GM19035 (cell line): Measurements from ENCODE around the gene LRRC4.

Experiments
- ATAC-seq: cut with Tn5 transposase; IDR thresholded peaks from one replicate; pipeline ENCODE4 v1.9.1; 2021; ENCODE audit not compliant: unreplicated experiment

The LRRC4 gene

DNA sequence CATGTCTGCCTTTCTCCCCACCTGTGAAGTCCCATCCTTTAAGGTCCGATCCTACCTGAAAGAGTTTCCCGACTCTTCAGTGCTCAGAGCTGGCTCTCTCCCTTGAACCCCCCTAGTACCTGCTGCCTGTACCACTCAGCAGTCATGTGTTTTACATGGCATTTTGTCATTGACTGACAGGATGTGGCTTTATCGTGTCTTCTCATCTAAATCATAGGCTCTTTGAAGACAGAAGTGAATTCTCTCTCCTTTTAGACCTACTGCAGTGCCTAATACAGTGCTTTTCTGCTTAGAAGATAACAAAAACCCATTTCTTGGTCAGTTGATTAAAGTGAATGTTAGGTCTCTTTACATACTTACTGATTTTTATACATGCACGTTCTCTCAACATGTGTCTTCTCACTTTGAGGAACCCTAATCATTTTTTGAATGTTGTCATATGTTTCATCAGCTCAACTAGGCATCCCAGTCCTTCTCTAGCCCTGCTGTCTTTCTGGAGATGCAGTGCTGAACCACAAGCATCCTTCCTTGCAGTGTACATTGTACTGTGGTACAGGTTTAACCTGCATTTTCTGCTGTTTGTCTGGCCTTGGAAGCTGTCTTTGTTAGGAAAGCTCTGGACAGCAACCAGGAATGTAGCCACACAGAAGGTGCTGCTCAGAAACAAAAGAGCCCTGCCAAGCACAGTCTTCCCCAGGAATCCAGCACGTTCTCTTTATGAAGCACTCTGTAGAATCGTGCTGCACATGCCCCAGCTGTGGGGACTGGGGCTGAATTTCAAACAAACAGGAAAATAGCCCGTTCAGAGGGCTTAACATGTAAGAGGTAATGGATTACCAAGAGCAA, 28.1 kb upstream of the LRRC4 start:
- ATAC-seq = no peak

DNA sequence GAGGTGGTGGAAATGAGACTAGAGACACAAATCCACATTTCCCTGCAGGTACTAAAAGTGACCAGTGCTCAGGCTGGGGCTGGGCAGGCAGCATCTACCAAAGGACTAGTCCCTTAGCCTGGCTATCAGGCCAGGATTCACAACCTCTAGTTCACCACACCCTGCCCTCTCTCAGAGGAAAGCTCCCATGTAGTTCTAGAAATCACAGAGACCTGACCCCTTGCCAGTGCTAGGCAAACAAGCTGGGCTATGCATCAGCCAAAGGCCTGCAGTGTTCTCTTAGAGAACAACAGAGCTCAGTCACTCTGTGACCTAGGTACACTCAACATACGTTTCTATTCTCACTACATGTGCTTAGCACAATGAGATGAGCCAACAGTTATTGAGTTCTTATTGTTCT, 26.7 kb upstream of the LRRC4 start:
- no peak for ATAC-seq

DNA sequence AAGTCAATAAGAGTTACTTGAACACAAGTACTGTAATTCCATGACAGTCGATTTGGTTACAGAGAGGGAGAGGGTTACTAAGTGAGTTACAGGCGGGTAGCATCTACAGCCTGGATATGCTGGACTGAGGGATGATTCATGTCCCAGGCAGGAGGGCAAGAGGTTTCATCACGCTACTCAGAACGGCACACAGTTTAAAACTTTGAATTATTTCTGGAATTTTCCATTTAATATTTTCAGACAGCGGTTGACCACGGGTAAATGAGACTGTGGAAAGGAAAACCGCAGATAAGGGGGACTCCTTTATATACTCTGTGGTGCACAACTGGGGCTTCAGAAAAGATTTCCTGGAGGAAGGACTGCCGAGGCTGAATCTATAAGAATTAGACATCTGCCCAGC, 25.7 kb upstream of the LRRC4 start:
- no peak for ATAC-seq

DNA sequence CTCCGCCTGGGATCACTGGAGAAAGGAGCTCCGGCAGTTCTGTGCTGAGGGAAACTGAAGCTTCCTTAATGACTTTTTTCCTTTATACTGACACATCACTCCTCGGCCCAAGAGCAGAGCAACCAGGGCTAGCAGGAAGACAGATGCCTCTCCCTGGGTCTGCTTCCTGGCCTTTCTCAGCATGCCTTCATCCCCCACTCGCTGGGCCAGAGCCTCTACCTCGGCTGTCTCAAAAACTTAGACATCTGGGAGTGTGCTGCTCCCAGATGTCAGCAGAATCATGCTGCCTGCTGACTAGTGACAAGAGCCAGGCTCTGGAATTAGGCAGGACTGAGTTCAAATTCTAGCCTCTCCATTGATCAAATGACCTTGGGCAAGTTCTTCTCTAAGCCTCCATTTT, 24.4 kb upstream of the LRRC4 start:
- ATAC-seq = no peak

DNA sequence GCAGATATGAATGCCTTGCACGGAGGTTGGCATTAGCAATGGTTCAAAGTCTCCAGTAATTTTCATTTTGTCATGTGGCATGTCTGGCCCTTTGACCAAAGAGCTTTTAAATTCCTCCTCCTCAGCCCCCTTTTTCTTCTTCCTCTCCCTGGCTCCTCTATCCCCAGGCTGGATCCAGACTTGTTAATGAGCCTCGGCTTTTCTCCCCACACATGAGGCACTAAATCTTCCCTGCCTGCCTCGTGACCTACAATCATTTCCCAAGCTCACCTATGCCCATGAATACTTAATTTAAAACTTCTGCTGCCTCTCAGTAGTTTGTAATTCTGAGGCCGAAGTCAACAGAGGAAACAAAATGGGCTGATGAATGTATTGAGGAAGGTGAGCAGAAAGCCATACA, 23.3 kb upstream of the LRRC4 start:
- no peak for ATAC-seq

DNA sequence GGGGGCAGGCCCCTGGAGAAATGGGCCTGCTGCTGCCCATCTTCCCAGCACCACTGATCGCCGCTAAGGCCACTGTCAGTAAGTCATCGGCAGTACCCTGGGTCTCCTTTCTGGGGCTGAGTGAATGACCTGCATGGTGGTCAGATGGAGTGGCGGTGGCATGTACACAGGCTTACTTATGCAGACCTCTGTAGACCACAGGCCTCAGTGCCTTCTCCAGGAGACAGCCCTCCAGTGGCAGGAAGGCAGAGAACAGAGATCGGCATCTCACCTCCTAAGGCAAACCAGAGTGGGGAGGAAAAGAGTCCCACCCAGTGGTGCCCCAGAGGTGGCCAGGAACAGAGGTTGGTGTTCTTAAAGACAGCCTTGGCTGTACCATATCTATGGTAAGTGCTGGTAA, 22.8 kb upstream of the LRRC4 start:
- ATAC-seq = no peak

DNA sequence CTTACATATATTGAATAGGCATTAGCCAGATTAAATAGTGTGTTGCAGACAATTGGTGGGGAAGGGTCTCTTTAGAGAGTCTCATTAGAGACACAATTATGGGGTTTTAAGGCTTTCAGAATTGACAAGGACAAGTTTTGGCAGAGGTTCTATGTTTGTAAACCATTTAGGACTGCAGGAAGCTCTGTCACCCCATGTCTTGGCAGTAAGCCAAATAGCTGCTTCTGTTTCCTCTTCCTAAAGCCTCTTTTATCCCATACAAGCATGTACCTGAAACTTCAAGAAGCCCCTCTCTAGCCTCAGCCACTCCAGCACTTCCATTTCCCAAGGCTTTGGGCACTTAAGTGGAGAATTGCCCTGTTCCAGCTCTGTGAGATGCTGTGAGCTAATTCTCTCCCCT, 21.8 kb upstream of the LRRC4 start:
- ATAC-seq = no peak

DNA sequence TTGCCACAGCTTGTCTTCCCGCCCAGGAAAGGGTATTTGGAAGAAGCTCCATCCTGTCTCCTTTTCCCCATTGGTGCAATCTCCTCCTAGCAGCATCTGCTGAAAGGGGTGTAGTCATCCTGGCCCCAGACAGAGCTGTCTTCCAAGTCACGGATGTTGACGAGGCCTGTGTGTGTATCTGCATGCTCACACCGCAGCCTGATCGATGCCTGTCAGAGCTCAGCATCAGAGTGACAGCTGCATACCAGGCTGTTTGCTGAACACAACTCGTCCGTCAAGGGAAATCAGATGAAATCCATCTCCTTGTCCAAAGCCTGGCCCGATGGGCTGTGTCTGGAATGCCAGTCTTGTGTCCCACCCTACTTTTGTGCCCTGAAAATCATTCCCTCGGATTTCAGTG, 21.2 kb upstream of the LRRC4 start:
- ATAC-seq = no peak

DNA sequence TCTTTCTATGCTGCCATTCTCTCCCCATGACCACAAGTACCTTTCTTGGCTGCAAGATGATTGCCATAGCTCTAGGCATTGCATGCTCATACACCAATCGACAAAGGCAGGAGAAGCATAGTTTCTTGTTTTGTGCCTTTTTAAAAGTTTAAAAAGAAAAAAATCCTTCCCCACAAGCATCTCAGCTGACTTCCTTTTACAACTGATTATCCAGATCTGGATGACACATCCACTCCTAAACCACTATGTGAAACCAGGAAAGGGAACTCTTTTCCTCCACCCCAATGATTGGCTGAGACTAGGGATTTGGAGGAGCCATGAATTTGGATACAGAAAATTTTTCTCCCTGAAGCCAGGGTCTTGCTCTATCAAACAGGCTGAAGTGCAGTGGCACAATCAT, 14.5 kb upstream of the LRRC4 start:
- no peak for ATAC-seq

DNA sequence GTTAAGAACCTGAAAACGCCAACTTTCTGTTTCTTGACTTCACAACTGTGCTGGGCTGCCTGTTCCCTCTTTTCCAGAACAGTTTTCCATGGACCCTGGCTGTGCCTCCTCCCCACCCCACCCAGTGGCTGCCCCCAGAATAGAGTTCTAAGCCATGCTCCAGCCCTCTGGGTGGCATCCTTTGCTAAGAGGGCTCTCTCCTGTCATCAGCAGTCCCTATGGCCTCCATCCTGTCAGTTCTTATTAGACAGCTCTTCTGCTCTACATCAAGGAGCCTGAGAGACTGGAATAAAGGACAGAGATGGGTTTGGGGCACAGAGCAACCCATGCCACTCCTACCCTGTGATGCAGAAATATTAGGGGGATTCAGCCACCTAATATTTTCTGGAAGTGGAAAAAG, 13.9 kb upstream of the LRRC4 start:
- no peak for ATAC-seq

DNA sequence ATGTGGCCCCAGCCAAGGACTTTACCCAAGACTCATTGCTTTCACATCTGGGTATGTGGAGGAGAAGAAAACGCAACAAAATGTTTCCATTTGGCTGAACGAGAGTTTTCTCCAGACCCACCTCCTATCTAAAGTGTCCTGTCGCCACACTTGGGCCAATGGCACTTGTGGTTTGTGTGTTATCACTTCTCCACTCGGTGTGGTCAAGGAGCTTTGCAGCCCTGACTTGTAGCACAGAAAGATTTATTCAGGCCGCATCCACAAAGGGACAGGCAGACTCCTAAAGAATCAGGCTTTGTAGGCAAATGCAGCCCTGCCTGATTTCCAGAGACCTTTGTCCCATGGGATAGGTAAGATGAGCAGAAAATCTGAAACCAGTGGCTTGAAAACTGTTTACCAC, 12.8 kb upstream of the LRRC4 start:
- ATAC-seq = no peak

DNA sequence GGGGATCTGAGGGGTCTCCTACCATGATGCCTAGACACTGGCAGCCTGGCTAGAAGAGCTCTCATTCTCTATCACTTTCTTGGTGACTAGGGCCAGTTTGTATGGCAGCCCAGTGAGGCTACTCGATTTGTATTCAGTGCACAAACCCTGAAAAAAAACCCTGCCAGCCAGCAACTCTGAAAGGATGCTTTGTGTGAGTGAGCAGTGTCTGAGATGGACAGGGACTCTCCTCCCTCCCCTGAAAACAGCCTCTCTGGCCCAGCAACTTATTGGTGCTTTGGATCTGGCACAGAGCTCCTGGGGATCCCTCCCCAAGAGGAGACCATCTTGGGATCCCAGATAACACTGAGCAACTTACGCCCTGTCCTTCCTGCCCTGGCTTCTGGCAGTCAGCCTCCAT, 10.8 kb upstream of the LRRC4 start:
- no peak for ATAC-seq

DNA sequence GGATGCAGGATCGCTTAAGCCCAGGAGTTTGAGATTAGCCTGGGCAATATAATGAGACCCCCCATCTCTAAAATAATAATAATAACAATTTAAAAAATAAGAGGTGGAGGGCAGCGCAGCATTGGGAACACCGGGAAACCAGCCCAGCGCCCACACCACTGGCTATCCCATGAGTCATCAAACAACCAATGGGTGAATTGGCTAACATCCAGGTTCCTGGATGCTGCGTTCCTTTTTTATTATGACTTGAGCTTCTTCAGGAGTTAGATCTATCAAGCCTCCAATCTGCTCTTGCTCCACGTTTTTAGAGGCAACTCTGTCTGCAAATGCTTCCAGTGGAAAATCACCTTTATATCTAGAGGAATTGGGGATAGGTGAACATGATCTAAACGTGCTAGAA, 10.0 kb upstream of the LRRC4 start:
- no peak for ATAC-seq

DNA sequence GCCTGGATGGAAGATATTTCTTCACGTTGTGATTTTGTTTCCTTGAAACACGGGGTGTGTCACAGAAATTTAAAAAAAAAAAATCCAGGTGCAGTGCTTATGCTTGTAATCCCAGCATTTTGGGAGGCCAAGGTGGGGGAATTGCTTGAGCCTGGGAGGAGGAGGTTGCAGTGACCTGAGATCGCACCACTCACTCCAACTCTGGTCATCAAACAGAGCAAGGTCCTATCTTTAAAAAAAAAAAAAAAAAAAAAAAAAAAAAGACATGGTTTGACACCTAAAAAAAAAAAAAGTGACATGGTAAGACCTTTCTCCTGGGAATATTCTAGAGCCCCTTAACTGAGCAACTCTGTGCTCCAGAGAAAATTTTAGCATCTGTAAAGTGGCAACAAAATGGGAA, 9.0 kb upstream of the LRRC4 start:
- no peak for ATAC-seq

DNA sequence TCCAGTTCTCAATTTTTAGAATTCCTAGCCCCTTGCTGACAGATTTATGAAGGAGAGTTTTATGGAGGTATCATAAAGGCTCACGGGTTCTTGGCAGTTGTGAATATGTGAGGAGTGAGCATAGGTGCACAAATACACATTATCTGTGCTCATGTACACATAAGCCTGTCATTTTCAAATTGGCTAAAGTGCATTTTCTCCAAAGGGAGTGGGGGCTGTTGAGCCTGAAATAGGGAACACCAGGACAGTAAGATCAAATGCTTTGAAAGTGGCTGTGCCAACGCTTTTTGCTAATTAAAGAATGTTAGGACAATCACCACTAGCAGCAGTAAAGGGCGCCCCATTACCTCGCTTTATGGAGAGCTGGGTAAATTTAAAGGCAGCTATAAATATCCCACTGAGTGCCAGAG, 8.3 kb upstream of the LRRC4 start:
- no peak for ATAC-seq

DNA sequence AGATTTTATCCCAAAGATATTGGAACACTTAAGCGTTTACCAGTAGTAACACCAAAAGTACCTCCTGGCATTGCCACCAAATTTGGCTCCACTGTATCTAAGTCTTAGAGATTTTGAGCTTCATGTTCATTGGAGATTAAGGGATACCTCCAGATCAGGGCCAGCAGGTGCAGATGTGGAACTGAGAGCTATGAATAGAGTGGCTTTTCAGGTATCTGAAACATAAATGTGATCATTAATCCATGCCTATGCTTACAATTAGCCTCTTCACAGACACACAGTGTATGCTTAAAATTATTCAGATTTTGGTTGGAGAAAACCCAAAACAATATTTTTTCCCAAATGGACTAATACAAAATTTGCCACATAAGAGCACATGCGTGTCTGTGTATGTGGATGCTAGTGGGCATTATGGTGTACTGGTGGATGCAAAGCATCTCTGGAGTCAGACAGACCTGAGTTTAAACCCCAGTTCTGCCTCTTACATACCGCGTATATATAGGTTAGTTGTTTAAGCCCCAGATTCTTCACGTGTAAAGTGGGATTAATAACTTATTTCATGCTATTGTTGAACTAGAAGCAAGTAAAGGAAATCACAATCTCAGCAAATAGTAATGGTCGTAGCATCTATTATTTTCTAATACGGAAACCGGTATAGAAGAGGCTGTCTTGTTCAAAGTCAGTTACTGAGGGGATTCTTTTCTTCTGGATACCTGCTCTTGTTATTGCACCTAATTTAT, 6.8 kb upstream of the LRRC4 start:
- no peak for ATAC-seq

DNA sequence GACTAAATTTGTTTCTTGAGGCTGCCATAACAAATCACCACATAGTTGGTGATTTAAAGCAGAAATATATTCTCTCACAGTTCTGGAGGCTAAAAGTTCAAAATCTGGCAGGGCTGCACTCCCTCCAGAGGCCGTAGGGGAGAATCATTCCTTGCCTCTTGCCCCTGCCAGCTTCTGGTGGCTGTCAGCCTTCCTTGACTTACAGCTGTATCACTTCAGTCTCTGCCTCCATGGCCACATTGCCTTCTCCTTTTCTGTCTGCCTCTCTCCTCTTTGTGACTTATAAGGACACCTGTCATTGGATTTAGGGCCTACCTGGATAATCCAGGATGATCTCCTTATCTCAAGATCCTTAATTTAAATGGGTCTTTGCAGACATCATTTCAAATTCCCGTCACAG, 5.8 kb upstream of the LRRC4 start:
- no peak for ATAC-seq

DNA sequence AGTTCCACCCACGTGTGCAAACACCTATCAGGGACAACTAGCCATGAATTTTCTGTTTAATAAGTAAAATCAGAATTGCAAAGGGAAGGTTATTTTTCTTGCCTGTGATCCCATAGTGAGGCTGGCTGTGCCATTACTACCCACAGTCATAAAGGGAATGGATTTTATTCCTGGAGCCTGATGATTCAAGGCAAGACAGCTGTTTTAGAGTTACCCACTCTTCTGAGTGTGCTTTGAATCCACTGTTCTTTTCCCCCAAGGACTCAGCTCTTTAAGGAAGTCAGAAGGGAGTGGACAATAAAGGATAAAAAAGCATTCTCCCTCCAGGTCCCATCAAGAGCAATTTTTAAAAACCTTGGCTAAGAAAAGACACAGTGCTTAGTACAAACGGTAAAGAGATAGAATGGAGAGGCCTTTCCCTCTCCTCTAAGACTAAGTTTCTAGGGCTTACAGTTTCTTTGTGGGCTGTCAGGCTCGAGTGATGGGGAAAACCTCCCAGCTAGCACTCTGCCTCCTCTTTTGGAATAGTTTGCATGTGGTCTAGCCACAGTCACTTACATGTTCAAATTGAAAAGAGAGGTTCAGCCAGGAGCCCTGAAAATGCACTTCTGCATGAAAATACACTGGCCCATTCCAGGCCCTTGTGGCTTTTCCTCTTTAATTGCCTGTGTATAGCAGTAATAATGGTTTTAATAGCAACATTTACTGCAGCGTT, 5.1 kb upstream of the LRRC4 start:
- peak; percentile 41 for ATAC-seq

DNA sequence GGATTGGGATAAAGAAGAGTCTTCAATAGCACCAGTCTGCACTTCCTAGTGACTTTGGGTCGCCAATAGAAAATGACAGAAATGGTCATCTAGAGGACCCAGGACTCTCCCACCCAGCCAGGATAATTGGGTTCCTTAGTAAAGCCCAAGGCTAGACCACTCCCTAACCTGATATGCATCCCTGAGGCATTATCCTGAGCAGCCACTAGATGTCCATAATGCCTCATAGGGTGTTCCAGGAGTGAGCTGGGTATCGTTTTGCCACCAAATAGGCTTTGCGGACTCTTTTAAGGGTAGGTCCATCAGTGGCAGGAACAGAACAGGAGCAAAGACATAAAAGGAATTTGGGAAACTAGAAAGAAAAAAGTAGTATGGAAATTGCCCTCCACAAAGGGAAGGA, 4.5 kb upstream of the LRRC4 start:
- ATAC-seq = no peak

DNA sequence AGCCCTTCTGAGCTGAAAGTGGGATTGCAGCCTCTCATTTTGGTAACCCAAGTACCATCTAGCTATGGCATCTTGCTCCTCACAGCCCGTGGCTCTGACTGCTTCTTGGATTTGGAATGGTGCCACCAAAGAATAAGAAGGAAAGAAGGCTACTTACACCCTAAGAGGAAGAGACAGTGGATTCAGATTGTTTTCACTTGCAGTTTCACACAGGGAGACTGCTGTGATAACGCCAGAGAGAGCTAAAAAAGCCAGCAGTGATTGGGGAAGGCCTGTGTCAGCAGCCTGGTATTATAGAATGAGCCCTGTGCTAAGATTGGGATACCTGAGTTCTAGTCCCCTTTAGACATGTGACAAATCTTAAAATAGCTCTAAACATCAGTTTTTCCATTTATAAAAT, 3.6 kb upstream of the LRRC4 start:
- ATAC-seq = no peak

DNA sequence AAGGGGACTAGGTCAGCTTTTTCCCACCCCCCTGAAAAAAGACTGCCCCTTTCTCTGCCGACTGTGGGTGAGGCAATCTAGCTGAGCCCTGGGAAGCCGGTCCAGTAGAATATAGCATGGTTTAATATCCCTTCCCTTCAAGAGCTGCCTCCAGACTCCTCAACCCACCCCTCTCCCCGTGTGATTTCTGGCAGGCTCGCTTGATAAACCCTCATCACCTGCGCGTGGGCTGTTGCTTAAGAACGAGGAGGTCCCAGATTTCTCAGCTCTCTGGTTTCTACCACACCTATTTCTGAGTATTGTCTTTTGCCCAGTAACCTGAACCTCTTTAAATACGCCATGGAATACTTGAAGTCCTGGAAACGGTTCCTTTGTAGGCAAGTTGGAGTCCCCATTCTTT, 2.0 kb upstream of the LRRC4 start:
- ATAC-seq = no peak

DNA sequence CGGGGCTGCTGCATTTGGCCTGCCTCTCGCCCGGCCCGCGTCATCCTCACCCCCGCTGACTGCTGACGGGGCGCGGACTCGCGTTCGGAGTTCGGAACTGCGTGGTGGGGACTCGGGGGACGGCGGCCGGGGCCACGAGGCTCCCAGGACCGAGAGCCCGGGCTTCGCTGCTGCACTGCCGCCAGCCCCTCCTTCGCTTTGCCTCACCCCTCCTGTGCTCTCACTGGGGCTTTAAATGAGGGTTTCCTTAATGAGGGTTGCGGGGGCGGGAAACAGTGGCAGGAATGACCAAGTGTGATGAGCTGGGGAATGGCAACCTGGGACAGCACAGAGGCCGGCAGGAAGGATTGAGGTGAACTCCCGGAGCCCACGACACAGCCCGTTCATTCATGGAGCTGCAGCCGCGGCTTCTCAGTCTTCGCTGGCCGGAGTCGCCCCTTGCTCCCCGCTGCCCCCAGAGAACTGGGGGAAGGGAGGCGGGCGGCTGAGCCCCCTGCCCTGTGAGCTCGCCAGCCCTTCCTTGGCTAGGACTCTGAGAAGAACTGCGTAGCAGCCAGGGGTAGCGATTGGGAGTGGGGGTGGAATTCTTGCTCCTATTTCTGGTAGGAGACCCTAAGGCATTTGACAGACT, 1.5 kb upstream of the LRRC4 start:
- ATAC-seq = no peak
